Loucy (cell line): ENCODE data around the gene PRM3.

Source experiments
- EZH2phosphoT487 ChIP-seq: fragments of 200-600 bp; IDR thresholded peaks from 2 replicates; pipeline ENCODE4 v1.6.1; 2018; ENCODE audit warnings: antibody characterized with exemption, mild to moderate bottlenecking, moderate library complexity, borderline replicate concordance
- TF ChIP-seq, protein P1 (sequence below): fragments of 200-600 bp; sonication (generic); conservative IDR thresholded peaks from 2 replicates; pipeline ENCODE4 v1.5.1; 2014; ENCODE audit warnings: mild to moderate bottlenecking, antibody characterized with exemption, low read length

DNA sequence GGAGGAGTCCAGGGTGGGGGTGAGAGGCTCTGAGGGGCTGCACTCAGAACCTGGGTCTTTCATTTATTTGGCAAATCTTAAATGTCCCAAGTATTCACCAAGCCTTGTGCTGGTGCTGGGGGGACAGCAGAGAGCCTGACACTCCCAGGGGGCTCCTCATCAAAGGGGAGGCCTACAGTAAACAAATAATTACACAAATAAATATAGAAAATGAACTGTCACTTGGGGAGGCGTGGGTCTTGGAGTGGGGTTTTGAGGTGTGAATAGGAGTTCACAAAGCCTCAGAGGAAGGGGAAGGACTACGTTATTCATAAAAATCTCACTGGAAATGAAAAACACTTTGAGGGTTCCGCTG lies 22.9 kb upstream of the PRM3 start:
- TF ChIP-seq, protein P1, sequence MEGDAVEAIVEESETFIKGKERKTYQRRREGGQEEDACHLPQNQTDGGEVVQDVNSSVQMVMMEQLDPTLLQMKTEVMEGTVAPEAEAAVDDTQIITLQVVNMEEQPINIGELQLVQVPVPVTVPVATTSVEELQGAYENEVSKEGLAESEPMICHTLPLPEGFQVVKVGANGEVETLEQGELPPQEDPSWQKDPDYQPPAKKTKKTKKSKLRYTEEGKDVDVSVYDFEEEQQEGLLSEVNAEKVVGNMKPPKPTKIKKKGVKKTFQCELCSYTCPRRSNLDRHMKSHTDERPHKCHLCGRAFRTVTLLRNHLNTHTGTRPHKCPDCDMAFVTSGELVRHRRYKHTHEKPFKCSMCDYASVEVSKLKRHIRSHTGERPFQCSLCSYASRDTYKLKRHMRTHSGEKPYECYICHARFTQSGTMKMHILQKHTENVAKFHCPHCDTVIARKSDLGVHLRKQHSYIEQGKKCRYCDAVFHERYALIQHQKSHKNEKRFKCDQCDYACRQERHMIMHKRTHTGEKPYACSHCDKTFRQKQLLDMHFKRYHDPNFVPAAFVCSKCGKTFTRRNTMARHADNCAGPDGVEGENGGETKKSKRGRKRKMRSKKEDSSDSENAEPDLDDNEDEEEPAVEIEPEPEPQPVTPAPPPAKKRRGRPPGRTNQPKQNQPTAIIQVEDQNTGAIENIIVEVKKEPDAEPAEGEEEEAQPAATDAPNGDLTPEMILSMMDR: no peak
- no peak for TF ChIP-seq EZH2phosphoT487
